Activated CD8-positive, alpha-beta memory T cell treated with anti-CD3 and anti-CD28 coated beads, Interleukin-2, amount 50 U/mL, for 1 hour (primary cell): ENCODE data around the gene ATOSB.
A peak's percentile ranks its signal among the peaks of the same experiment; 100 is the strongest.

ENCODE experiments used
- DNase-seq: peaks from one replicate; pipeline ENCODE4 v3.0.0-alpha.2; 2020; ENCODE audit errors: extremely low read depth

ATOSB gene

DNA sequence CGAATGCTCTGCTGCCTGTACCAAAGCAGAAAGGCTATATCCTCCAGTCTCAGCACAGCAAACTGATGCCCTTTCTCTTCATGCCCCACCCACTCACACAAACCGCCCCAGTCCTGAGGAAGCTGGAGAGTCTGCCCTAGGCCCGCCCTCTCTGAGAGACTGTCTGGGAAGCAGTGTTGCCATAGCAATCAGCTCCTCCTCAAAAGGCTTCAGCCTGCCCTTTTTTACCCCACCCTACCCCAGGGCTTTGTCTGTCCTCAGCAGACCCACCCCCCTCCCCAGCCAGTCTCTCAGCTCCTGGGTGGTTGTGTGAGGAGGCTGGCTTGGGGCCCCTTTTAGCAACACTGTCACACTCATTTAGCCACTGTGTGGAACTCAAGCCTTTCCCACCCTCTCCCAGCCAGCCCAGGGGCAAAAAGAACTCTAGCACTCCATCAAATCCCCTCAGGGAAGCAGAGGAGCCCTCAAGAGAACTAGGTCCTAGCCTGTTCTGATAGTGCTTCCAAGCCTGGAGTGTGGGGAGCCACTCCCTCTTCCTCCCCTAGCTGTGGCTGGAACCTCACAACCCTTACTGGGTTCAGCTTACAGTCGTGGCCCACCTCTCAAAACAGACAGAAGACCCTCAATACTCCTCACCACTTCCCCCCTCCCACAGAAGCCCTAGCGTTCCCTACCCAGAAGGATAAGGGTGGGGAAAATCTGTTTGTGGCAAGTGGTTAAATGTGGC is 1.4 kb downstream of the ATOSB start:
- DNase-seq = peak; percentile 46

DNA sequence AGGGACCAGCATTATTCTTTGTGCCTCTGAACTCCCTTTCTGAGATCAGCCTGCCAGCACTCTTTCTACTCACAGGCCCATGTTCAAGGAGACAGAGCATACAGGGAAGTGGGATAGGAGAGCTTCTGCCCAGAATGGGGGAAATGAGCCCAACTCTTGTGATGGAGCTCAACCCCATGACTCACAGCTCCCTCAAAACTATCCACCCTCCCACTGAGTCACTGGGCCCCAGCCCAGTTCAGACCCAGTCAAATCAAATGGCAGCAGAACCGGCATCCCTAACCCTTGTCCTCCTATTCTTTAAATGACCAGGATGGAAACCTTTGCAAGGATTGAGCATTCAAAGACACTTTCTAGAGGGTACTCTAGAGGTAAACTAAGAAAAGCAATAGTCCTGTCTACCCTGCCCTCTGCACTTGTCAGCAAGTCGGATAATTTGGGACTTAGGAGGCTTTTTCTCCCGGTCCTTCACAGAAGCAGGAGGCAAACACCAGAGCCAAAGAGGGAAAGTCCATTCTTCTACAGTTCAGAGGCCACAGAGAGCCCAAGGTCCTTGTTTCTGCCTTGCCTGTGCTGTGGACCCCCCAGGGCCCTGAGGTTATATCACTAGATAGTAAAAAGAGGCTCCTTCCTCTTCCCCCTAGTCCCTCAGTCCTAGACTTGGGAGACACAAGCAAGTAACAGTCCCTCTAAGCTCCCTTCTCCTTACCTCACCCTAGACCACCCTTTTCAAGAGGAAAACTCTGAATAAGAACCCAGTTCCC is 3.2 kb downstream of the ATOSB start:
- no peak for DNase-seq

DNA sequence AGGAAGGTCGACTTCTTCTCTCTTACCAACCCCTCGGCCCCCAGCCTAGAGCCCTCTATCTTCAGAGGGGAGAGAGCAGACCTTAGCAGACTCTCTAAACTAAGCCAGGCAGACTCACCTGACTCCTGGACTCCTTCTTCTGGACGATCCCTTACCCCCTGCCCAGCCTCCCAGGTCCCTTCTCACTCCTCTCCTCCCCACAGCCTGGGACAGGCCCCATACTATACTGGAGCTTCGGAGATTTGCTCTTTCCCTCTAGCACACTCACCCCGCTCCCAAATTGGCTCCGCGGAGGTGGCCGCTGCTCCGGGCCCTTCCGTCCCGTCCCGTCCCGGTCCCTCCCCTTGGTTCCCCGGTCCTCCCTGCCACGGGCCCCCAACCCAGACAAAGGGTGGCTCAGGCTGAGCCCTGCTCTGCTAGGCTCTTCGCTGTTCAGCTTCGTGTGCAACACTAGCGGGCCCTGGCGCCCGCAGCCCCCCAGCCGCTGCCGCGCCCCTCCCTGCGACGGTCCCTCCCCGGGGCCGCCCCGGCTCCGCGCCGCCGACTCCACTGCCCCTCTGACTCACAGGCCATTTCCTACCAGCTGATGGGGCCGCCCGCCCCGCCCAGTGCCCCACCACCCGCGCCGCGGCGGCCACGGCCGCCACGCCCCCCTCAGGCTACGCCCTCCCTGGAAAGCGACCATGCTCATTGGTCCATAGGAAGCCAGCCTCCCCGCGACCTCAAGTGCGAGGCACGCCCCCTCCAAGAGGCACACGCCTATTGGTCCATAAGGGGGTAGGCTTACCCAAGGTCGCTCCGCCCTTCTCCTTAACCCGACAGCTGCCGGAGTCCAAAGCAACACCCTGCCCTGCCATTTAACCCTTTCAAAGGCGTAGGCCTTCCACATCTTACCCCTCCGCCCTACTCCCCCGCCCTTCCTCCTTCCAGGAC is 4.4 kb downstream of the ATOSB start:
- DNase-seq = peak; percentile 93

DNA sequence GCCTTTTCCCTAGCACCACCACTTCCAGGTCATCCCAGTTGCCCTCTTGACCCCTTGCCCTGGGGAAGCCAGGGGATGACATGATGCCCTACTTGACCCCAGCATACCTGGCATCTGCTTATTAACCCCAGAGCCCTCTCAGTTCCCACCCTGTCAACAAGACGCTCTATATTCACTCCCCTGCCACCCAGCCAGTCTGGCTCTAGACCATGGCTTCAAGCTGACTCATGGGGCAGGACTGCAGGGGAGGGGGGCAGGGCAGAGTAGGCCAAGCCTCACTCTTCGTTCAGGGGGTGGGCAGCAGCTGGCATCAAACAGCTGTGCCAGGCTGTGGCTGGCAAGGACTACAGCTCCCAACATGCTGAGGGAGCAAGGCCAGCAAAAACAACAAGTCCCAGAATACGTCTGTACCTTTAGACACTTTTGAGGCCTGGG is 5.3 kb downstream of the ATOSB start:
- no peak for DNase-seq

DNA sequence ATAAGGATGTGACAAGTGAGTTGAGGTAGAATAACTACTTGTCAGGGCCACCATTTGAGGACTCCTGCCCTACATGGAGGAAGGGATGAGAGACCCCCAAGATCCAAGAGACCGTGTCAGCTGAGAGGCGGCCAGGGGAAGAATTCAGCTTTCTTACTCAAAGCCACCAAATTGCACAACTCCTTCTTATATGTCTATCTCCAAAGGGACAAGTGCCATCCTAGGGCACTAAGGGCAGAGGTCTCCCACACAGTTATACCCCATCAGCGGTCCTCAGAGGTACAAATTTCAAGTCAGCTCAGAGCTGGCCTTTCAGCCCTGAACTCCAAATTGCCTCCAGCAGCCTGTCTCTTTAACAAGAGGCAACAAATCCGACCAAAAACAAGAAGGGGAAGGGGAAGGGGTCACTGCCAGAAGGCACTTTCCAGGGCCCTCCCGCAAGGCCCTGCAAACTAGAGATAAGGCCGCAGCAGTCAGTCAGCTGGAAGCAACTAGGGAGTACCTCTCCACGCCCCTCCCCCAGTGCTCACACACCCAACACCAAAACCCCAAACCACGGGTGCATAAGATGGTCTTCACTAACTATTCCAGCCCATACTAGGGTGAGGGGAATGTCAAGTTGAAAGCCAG is 6.6 kb downstream of the ATOSB start:
- no peak for DNase-seq

DNA sequence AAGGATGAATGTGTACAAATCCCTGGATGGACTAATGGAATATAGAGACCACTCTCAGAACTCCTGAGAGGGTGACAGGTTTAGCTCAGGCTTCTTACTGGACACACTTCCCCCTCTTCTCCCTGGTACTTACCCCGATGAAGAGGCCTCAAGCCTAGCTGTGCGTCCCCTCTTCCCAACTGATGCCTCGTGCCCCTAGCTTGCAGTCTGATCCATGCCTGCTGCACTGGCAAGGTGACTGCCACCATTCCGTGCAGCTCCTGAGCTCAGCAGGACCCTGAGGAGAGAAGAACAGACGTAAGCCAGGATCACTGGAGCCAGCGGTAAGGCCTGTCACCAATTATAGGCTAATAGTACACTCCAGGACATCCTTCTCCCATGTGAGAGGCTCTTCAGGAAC is 7.2 kb downstream of the ATOSB start:
- DNase-seq = no peak

DNA sequence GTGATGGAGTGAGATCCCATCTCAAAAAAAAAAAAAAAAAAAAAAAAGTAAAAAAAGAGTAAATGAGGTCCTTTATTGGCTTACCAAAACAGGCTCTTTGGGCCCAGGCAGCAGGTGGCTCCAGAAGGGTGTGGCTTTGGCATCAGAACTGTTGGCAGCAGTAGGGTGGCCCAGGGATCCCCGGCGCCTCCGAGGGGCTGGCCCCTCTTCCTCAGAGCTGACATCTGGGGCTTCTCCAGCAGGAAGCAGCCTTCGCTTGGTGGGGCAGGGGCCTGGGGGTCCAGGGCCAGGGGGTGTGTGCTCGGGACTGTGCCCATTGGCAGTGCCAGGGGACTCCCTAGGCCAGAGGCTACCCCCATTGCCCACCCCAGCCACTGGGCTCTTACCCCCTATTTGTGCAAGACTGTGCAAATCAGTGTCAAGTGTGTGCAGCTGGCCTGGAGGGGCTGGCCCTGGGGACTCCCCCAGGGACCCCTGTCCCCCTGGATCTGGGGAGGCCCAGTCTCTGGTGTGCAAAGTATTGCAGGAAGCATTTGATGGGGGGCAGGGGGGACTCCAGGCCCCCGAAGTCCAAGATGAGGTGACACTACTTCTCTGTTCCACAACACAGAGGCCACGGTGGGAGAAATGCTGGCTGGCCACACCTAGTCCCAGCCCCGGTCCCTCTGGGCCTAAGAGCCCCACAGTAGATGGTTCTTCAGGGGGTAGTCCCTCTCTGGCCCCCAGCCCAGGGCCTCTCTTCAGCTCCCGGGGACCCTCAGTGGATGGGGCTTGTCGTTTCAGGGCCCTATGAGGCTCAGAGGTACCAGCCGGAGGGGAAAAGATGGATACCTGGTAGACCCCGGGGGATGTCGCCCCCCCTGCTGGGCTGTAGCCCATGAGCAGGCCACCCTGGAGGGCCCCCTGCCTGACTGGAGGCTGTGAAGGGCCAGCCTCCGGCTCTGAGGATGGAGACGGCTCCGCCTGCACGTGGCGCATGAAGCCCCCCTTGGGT is 8.1 kb downstream of the ATOSB start:
- DNase-seq = no peak

DNA sequence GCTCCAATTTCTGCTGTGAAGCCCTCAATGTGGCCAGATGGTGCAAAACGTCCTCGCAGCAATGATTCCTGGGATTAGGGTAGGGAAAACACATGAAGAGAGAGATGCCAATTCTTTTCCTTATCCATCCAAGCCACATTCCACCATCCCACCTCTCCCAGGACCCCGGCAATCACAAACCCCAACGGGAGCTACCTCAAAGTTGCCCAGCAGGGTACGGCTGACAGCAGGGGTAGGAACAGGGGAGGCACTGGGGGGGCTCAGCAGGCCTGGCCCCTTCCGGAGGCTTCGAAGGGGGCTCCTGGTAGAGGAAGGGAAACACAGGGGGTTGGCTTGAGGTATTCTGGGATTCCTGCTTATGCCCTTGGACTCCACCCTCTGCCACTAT is 9.3 kb downstream of the ATOSB start:
- DNase-seq = no peak

DNA sequence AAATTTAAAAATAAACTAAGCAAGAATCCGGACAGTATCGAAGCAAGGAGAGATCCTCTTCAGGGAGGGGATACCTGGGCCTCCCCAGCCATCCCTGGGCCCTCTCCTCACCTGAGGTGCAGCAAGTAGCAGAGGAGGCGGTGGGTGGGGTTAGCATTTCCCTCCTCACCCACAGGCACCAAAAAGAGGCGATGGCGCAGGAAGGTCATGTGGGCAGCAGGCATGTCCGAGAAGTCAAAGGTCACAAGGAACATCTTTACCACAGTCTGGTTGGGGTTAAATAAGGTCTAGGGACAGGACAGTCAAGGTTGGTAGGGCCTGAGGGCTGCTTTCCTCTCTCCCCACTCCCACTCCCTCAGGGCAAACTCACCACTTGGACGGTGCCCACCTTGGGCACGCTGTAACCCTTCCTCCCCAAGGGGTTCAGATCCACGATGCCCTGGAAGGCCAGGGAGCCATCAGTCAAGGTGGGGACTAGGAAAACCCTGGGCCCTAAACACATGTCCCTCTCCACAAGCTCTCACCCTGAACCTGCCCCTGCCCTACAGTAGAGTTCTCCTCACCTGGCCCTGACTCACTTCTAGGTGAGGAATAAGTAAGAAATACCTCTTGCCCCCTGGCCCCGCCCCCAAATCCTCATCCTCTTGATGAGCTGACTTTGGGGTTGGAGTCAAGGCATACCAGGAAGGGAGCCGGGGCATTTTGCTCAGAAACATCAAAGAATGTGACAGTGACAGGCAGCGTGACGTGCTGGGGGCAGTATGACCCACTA is 9.9 kb downstream of the ATOSB start:
- no peak for DNase-seq

DNA sequence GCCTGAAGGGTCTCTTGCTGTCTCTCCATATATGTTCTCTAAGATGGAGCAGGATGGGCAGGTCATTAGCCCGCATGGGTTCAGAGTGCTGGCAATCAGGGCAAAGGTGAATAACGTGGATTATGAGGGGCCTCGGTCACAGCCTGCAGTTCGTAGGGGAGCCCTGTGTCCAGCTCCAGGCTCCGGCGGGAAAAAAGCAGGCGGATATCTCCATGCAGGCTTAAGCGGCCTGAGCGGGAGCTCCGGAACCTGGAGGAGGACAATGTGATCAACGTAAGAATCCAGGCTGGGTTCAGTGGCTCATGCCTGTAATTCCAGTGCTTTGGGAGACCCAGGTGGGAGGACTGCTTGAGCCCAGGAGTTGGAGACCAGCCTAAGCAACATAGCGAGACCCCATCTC is 10.5 kb downstream of the ATOSB start:
- no peak for DNase-seq

DNA sequence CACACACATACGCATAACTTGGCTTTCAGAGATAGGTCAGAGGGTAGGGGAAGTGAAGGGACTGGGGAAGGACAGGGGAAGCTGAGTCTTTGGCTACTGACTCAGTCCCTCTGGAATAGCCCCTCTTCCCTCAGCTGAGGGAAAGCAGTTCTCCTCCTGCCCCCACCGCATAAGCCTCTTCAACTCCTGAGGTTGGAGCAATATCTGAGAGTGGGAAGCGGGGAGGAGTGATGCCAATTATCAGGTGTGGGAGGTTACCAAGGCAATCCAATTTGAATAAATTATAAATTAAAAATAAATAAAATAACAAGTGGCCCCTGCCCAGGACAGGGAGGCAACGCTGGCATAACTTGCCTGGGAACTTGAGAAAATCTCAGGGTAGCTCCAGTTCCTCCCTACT is 11.1 kb downstream of the ATOSB start:
- no peak for DNase-seq

DNA sequence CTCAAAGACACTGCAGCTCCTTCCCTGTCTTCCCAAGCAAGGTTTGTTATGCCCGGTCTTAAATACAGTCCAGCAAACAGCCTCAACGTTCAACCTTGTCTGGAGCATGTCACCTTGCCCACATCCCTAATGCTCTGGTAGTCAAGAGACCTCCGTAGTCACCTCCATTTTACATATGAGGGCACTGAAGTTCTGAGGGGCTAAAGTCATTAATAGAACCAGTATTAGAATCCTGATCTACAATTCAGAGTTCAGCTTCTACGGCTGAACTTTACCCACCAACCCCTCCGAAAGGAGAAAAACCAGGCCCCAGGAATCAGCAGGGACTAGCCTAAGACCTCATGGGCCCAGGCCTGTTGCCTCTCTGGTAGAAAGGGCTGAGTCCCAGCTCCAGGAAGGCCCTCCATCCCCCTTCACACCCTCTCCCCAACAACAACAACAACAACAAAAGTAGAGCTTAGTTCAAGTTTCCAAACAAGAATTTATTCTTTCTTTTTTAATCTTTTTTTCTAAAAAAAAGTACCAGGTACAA is 11.9 kb downstream of the ATOSB start:
- DNase-seq = no peak

DNA sequence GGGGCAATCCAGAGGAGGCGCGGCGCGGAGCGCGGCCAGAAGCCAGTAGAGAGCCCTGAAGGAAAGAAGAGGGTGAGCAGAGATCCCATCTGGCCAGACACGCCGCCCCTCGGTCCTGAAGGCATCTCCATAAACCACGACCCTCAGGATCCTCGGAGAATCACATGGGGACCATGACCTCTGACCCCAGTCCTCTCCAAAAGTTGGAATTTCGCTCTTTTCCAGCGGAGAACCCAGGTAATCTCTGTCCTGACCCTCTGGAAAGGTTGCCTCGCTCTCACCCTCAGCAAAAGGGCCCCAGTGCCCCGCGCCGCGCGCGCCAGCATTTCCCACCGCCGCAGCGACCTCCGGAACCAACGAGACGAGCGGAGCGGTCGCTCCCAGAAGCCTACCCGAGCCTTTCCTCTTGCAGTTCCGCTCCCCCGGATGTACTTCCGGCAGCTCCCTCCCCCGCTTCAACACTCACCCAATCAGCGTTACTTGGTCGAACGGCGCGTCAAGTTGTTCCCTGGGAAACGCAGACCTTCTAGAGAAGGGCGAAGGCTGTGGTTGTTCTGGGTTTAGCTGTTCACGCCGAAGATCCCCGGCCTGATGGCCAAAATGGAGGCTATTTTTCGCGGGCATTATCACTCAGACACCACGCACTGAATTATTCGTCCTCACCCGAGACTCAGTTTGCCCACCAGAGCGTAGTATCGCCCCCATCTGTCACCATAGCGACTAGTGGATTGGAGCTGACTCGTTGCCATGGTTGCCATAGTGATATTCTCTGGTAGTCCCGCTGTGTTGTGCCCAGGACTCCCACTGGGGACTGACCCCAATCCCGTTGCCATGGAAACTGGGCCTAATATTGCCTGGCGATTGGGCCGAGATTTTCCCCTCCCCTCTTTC is 12.6 kb downstream of the ATOSB start, which contains the start of gene STOML2:
STOML2 (minus strand) TSS at position 363 of the 891 bp plus-strand sequence; CDS start at position 326, 37 bp downstream.
- peak; percentile 88 for DNase-seq

DNA sequence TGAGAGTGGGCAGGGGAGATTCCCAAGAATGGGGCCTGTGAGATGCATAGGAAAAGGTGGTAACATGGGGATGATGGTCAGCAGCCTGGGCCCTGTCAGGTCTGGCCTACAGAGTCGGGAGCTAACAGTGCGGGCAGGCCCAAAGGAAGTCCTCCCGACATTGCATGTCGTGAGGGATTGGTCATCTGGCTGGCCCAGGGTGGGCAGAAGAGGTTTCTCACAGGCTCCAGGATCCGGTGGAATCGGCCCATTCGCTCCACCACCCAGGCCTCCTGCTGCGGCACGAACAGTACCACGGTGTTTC is 13.2 kb downstream of the ATOSB start:
- no peak for DNase-seq

DNA sequence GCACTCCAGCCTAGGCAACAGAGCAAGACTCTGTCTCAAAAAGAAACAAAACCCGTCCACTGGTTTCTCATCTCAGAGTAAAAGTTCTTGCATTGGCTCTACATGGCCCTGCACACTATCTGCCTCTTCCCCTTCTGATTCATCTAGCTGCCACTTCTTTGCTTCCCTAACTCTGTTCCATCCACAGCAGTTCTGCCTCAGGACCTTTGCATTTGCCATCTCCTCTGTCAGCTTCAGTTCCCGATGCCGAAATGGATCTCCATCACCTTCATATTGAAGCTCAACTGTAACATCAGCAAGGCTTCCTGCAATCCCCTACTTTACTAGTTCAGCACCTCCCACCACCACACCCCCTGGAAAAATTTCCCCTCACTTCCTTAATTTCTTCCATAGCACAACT is 18.1 kb downstream of the ATOSB start:
- DNase-seq = no peak

DNA sequence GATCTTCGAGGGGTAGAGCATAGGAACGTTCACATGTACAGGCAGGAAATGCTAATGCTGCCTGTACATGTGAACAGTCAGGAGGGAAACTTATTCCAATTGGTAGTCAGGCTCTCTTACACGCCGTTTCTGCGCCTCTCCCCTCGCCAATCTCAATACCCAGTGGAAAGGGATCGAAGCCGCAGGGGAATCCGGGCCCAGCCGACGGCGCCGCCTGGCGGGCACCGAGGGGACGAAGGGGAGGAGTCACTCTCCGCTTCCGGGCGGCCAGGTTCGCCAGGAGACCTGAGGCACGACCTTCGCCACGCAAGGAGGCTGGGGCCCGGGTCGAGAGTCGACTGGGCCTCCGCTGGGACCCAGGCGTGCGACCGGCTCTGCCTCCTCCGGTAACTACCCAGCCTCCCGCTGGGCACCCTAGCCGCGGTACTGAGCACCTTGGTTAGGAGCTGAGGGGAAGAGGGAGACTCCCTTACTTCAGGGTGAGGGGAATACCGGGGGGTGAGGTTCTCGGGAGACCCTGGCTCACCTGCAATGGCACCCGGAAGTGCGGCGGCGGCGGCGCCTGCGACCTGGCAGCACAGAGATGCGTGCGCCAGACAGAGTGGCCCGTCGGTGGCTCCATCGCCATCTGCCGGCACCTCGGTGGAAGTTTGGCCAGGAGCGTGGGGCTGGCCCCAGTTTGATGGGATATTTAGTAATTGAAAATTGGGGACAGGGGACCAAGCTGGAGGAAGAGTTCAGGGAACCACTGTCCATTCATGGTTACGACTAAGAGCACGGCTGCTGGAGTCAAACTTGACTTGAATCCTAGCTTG is 19.4 kb downstream of the ATOSB start, which contains the start of gene PIGO:
PIGO (minus strand) TSS at position 557 of the 815 bp plus-strand sequence. CDS start 1,026 bp downstream, outside the sequence.
- peak; percentile 73 for DNase-seq

DNA sequence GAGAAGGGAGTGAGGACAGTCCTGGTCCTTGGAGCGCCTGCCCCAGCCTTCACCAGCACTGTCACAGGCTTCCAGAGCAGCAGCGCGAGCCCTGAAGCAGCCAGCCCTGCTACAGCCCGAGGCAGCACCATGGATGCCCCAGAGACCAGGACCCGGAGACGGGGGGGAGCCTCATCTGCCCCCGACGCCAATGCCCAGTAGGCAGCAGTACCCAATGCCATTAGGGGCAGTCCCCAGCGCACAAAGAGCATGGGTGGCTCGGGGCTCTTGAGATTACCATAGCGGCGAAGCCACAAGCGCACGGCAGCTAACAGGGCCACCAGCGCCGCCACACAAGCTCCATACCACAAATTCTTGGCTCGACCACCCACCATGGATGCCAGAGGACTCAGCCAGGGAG is 24.1 kb downstream of the ATOSB start:
- DNase-seq = no peak

DNA sequence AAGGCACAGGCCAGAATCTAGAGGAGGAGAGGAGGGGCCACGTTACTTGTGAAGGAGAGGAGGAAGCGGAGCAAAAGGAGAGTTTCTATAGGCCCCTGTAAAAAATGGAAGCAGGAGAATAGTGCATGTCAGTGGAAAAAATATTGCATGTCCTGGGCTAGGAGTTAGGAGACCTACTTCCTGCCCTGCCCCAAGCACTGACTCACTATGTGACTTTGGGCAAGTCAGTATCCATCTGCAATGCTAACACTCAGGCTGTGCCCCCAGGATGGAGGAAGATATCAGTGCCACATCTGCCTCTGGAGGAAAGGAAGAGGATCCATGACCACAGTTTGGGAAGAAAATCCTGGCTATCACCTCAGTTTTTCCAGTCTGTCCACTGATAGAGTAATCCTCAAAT is 26.2 kb downstream of the ATOSB start:
- DNase-seq = no peak
